Heart left ventricle (tissue), 16 donors: Measurements from ENCODE around the gene PKD2. TPM values are rescaled to one million over a fixed set of nuclear protein-coding genes. Genes with fewer than 3 reads are reported as not detected.

Experiments
- ATAC-seq, 4 donors: fragments of 200-7000 bp; cut with Tn5 transposase; one replicate each; pipeline ENCODE4 v1.9.1; 2020 to 2022; ENCODE audit warnings: moderate library complexity in 4 of 4, mild to moderate bottlenecking in 3 of 4, moderate number of reproducible peaks in 1 of 4
- DNase-seq, 5 donors: peaks; one replicate each; pipeline ENCODE4 v3.0.0-alpha.2; 2020
- H3K27ac ChIP-seq, 12 donors: fragments of 200-600 bp; sonication (generic) in 4 of 12; one replicate each; pipeline versions ENCODE4 v1.5.0 to v1.8.0; 2016 to 2022; ENCODE audit warnings: mild to moderate bottlenecking in 2 of 12
- H3K27me3 ChIP-seq, 9 donors: fragments of 200-600 bp; sonication (generic) in 2 of 9; one replicate each; pipeline versions ENCODE4 v1.5.1 to v1.8.0; 2016 to 2022; ENCODE audit warnings: mild to moderate bottlenecking in 3 of 9
- H3K36me3 ChIP-seq, 9 donors: fragments of 200-600 bp; sonication (generic) in 2 of 9; one replicate each; pipeline versions ENCODE4 v1.5.0 to v1.8.0; 2018 to 2022; ENCODE audit warnings: mild to moderate bottlenecking in 2 of 9
- H3K4me1 ChIP-seq, 12 donors: fragments of 200-600 bp; sonication (generic) in 4 of 12; one replicate each; pipeline versions ENCODE4 v1.5.0 to v1.8.0; 2016 to 2022; ENCODE audit warnings: mild to moderate bottlenecking in 3 of 12
- H3K4me3 ChIP-seq, 12 donors: fragments of 200-600 bp; sonication (generic) in 4 of 12; one replicate each; pipeline versions ENCODE4 v1.5.0 to v1.8.0; 2017 to 2022; ENCODE audit warnings: mild to moderate bottlenecking in 9 of 12, moderate library complexity in 4 of 12
- H3K9me3 ChIP-seq, 12 donors: fragments of 200-600 bp; sonication (generic) in 4 of 12; one replicate each; pipeline versions ENCODE4 v1.5.0 to v1.8.0; 2016 to 2022; ENCODE audit warnings: mild to moderate bottlenecking in 1 of 12
- CTCF ChIP-seq, 12 donors: fragments of 200-600 bp; sonication (generic) in 4 of 12; IDR thresholded peaks; one replicate each; pipeline versions ENCODE4 v1.5.0 to v1.8.0; 2018 to 2022; ENCODE audit warnings: antibody characterized with exemption in 12 of 12, mild to moderate bottlenecking in 5 of 12
- POLR2A ChIP-seq, 2 donors: fragments of 450-650 bp; IDR thresholded peaks; one replicate each; pipeline ENCODE4 v1.6.1; 2017; ENCODE audit warnings: antibody characterized with exemption in 2 of 2, mild to moderate bottlenecking in 2 of 2, moderate library complexity in 2 of 2
- WGBS, 4 donors: extraction: QIAGEN DNeasy Blood & Tissue Kit in 2 of 4; methylation state at CpG; one replicate each; pipeline versions ENCODE4 v1.1.5 to v1.1.7; 2013 to 2018; 5-methylcytosine and 5-hydroxymethylcytosine counted together
- intact Hi-C, 10 donors: fragments of 100-400 bp; cut with DNase I; formaldehyde crosslinking; loops; one replicate each; pipeline versions ENCODE4 v1.11.1 to v1.14.2; 2022
- polyA plus RNA-seq, 2 donors: library from polyadenylated mRNA; stranded (reverse); fragments of 200-250 nt; gene quantifications; one replicate each; pipeline ENCODE4 v1.2.3, GENCODE V29; 2013
- total RNA-seq, 9 donors: library from RNA; depleted of rRNA in 2 of 9; stranded (reverse); fragments of >200 nt in 2 of 9; fragmentation: NEBNext Ultra II Directional in 3 of 9; extraction: Animal tissue kit (Norgen Biotek cat#: 25700) in 3 of 9; gene quantifications; one replicate each; pipeline versions ENCODE4 v1.1.0 to v1.2.4, GENCODE V29; 2016 to 2023
- donor health status: ischemic (EF 13 %, LVEDD 7.1; RV severe dilation, severe dysfunction).
- donor health status: healthy with polysubstance abuse.
- donor health status: DM: no; HTN: yes; CAD: no.
- donor health status: DM: no; HTN: no; CAD: no.
- donor health status: ischemic (EF 25% LVEDD 6.9; RV normal size, moderate dysfunction).
- donor health status: ischemic (EF 25% LVEDD 5.7; RV mildly dilated, moderate dysfunction).
- donor health status: healthy.
- donor health status: DM: yes; HTN: yes; CAD: no.
- donor health status: ischemic (EF 35%, LVEDD 5.7; RV mildly dilated, moderate dysfunction).
- donor health status: nonischemic (EF 11% LVEDD 7.7; RV severe dilation, severe dysfunction).
- donor health status: DM: yes; HTN: yes; CAD: no.
- donor health status: PGD.
- donor health status: ischemic (EF 29% LVEDD 5.4; RV normal size, mild dysfunction).
- donor health status: nonischemic (EF 23%, LVEDD 6.1; RV moderate dilation, normal function).

Gene PKD2
- total and polyA plus RNA-seq, 11 donors = 6.6 to 26.7 (median 15.1) TPM

- ATAC-seq (no peak), DNase-seq (no peak)
- no peak overlapping the region for H3K4me3 ChIP-seq
- no peaks in the 10 kb centered on the region for H3K9me3 ChIP-seq
- H3K36me3 ChIP-seq = peaks cover 0 to 8% (median 0%) of the 10 kb centered on the region in 9 donors
- H3K27me3 ChIP-seq = no peaks in the 10 kb centered on the region
- intact Hi-C loops = no loop called here
- no peak overlapping the region for H3K27ac ChIP-seq
- H3K4me1 ChIP-seq = peaks cover 0 to 22% (median 8%) of the 10 kb centered on the region in 12 donors
- 94 to 99% (median 99%) methylated on average over 5 of the region's 5 CpGs for WGBS, 4 donors
- TF ChIP-seq CTCF (IDR thresholded peaks at IDR 0.05) (no peak), POLR2A (IDR thresholded peaks at IDR 0.05) (no peak)
Observed at GRCh38 chr4:88108747-88109122, 101.3 kb downstream of the PKD2 start.

- Histone ChIP-seq H3K27me3 (no peaks in the 10 kb centered on the region), H3K4me3 (no peak overlapping the region), H3K9me3 (no peaks in the 10 kb centered on the region), H3K36me3 (peaks cover 0 to 8% (median 0%) of the 10 kb centered on the region in 9 donors), H3K4me1 (peaks cover 0 to 22% (median 8%) of the 10 kb centered on the region in 12 donors), H3K27ac (no peak overlapping the region)
- DNase-seq = no peak
- intact Hi-C loops = no loop called here
- no peak for ATAC-seq
- 92 to 94% (median 92%) methylated on average over 5 of the region's 5 CpGs for WGBS, 4 donors
- no peak for TF ChIP-seq POLR2A (IDR thresholded peaks at IDR 0.05)
- TF ChIP-seq CTCF (IDR thresholded peaks at IDR 0.05) = no peak
Observed at GRCh38 chr4:88109123-88109881, 101.9 kb downstream of the PKD2 start.

GRCh38 chr4:88110826-88111225 lies 103.4 kb downstream of the PKD2 start:
- no peak for DNase-seq
- peaks cover 0 to 20% (median 8%) of the 10 kb centered on the region in 12 donors for H3K4me1 ChIP-seq
- no peaks in the 10 kb centered on the region for H3K27me3 ChIP-seq
- intact Hi-C loops = no loop called here
- H3K36me3 ChIP-seq = peaks cover 0 to 8% (median 0%) of the 10 kb centered on the region in 9 donors
- 79 to 86% (median 81%) methylated on average over 2 of the region's 2 CpGs for WGBS, 4 donors
- no peak for ATAC-seq
- H3K9me3 ChIP-seq = no peaks in the 10 kb centered on the region
- no peak overlapping the region for H3K27ac ChIP-seq
- no peak overlapping the region for H3K4me3 ChIP-seq
- TF ChIP-seq CTCF (IDR thresholded peaks at IDR 0.05) = no peak
- TF ChIP-seq POLR2A (IDR thresholded peaks at IDR 0.05) = no peak

- Histone ChIP-seq H3K27ac (no peak overlapping the region), H3K36me3 (peaks cover 0 to 8% (median 0%) of the 10 kb centered on the region in 9 donors), H3K4me3 (no peak overlapping the region), H3K9me3 (no peaks in the 10 kb centered on the region), H3K27me3 (no peaks in the 10 kb centered on the region), H3K4me1 (peaks cover 0 to 7% (median under 1%) of the 10 kb centered on the region in 12 donors)
- WGBS, 4 donors = 92 to 97% (median 96%) methylated on average over 5 of the region's 5 CpGs
- TF ChIP-seq CTCF (IDR thresholded peaks at IDR 0.05) = no peak
- TF ChIP-seq POLR2A (IDR thresholded peaks at IDR 0.05) = no peak
- ATAC-seq (no peak), DNase-seq (no peak)
- intact Hi-C loops = no loop called here
Observed at GRCh38 chr4:88112856-88113255, 105.4 kb downstream of the PKD2 start.
